Loucy (cell line): Measurements from ENCODE around the gene USP47.

Experiments
- H2AFZ ChIP-seq: fragments of 200-600 bp; sonication (generic); 2 replicates; pipeline ENCODE4 v1.6.0; 2016; ENCODE audit warnings: antibody characterized with exemption, mild to moderate bottlenecking, low read length, moderate library complexity
- H3F3A ChIP-seq: fragments of 200-600 bp; 2 replicates; pipeline ENCODE4 v1.6.0; 2016; ENCODE audit warnings: antibody characterized with exemption, low read depth, mild to moderate bottlenecking
- H3K27me3 ChIP-seq: fragments of 200-600 bp; sonication (generic); 2 replicates; pipeline ENCODE4 v1.6.1; 2014; ENCODE audit warnings: low read length, mild to moderate bottlenecking; ENCODE audit not compliant: insufficient read depth, poor library complexity, severe bottlenecking
- H3K36me3 ChIP-seq: fragments of 200-600 bp; sonication (generic); 2 replicates; pipeline ENCODE4 v1.6.1; 2016; ENCODE audit warnings: low read length; ENCODE audit not compliant: insufficient read depth
- H3K4me1 ChIP-seq: fragments of 200-600 bp; sonication (generic); 2 replicates; pipeline ENCODE4 v1.5.1; 2014; ENCODE audit warnings: low read length, mild to moderate bottlenecking; ENCODE audit not compliant: insufficient read depth, poor library complexity, severe bottlenecking
- H3K4me2 ChIP-seq: fragments of 200-600 bp; sonication (generic); 2 replicates; pipeline ENCODE4 v1.6.0; 2014; ENCODE audit warnings: antibody characterized with exemption, low read length, low read depth, mild to moderate bottlenecking; ENCODE audit not compliant: poor library complexity, severe bottlenecking
- H3K4me3 ChIP-seq: fragments of 200-600 bp; sonication (generic); 2 replicates; pipeline ENCODE4 v1.5.1; 2014; ENCODE audit warnings: low read length, mild to moderate bottlenecking, mixed read lengths; ENCODE audit not compliant: poor library complexity, severe bottlenecking
- H3K79me2 ChIP-seq: fragments of 200-600 bp; sonication (generic); 2 replicates; pipeline ENCODE4 v1.6.1; 2014; ENCODE audit warnings: low read length; ENCODE audit not compliant: insufficient read depth
- H3K9ac ChIP-seq: fragments of 200-600 bp; sonication (generic); 2 replicates; pipeline ENCODE4 v1.6.0; 2014; ENCODE audit warnings: mild to moderate bottlenecking, low read depth, low read length, moderate library complexity; ENCODE audit not compliant: poor library complexity, severe bottlenecking
- H3K9me2 ChIP-seq: fragments of 200-600 bp; sonication (generic); replicated peaks from 2 replicates; pipeline ENCODE4 v1.6.1; 2016; ENCODE audit warnings: low read depth, low read length, mixed read lengths
- H3K9me3 ChIP-seq: fragments of 200-600 bp; sonication (generic); 2 replicates; pipeline ENCODE4 v1.6.1; 2014; ENCODE audit warnings: mild to moderate bottlenecking, antibody characterized with exemption, low read length, low read depth; ENCODE audit not compliant: insufficient read depth
- H4K20me1 ChIP-seq: fragments of 200-600 bp; sonication (generic); 2 replicates; pipeline ENCODE4 v1.6.0; 2014; ENCODE audit warnings: antibody characterized with exemption, low read length, mild to moderate bottlenecking; ENCODE audit not compliant: insufficient read depth, poor library complexity, severe bottlenecking
- EZH2phosphoT487 ChIP-seq: fragments of 200-600 bp; IDR thresholded peaks from 2 replicates; pipeline ENCODE4 v1.6.1; 2018; ENCODE audit warnings: antibody characterized with exemption, mild to moderate bottlenecking, moderate library complexity, borderline replicate concordance
- TF ChIP-seq, protein P1 (sequence below): fragments of 200-600 bp; sonication (generic); conservative IDR thresholded peaks from 2 replicates; pipeline ENCODE4 v1.5.1; 2014; ENCODE audit warnings: mild to moderate bottlenecking, antibody characterized with exemption, low read length

Gene USP47

DNA sequence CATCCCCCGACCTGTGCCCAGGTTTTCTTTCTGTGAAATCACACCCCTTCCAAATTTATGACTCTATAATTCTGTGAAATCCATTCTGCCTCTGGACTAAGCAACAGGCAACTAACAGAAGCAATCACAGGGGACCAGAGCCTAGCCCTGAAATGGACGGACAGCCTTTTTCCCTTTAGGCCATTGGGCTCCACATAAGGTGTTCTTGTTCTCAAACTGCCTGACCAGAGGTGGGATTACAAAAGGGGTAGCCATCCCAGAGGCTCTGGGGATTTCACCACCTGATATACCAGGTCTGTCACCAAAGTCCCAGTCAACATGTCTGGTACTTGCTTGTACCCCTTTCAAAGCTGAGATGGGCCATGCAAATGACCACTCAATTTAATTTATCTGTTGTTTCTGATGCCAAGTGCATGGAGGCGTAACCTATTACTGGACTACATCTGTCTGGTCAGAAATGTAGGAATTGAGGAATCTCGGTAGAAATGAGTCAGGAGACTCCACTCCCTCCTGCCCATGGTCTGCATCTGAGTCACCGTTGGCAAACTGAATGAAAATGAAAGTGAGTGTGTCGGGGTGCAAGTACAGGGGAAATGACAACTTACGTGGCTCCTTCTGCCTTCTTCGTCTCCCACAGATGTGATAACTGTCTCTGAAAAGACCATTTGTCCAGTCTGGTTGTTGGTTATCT, 156.5 kb downstream of the USP47 start:
- Histone ChIP-seq H3K4me1 (no peaks in the 10 kb centered on the region), H3K9me3 (no peaks in the 10 kb centered on the region), H3F3A (no peaks in the 10 kb centered on the region), H4K20me1 (no peaks in the 10 kb centered on the region), H3K4me2 (peak overlapping the region; percentile 50), H3K9me2 (no peaks in the 10 kb centered on the region), H3K27me3 (no peaks in the 10 kb centered on the region), H3K9ac (no peak overlapping the region), H3K79me2 (no peaks in the 10 kb centered on the region), H3K4me3 (peak overlapping the region; percentile 33), H2AFZ (peak overlapping the region; percentile 31; the same call in 1 of the 2 replicates), H3K36me3 (no peaks in the 10 kb centered on the region)
- TF ChIP-seq EZH2phosphoT487, result no peak
- TF ChIP-seq, protein P1, sequence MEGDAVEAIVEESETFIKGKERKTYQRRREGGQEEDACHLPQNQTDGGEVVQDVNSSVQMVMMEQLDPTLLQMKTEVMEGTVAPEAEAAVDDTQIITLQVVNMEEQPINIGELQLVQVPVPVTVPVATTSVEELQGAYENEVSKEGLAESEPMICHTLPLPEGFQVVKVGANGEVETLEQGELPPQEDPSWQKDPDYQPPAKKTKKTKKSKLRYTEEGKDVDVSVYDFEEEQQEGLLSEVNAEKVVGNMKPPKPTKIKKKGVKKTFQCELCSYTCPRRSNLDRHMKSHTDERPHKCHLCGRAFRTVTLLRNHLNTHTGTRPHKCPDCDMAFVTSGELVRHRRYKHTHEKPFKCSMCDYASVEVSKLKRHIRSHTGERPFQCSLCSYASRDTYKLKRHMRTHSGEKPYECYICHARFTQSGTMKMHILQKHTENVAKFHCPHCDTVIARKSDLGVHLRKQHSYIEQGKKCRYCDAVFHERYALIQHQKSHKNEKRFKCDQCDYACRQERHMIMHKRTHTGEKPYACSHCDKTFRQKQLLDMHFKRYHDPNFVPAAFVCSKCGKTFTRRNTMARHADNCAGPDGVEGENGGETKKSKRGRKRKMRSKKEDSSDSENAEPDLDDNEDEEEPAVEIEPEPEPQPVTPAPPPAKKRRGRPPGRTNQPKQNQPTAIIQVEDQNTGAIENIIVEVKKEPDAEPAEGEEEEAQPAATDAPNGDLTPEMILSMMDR, result no peak

DNA sequence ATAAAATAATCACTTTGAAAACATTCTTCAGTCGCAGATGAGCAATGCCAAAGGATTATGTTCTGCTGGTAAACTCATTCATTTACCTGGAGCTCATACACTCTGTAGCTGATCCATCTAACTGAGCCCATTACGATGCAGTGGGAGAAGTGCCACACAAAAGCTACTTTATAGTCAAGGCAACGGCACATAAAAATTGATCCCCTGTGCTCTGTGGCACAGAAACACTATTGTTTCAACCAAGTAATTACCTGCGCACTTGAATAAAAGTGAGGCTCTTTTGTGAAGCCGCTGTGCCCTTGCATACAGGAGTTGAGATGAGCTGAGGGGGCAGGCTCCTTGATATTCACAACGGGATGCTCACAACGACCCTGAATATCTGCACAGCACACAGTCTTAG, 159.4 kb downstream of the USP47 start:
- Histone ChIP-seq H3K4me3 (no peak overlapping the region), H3K4me2 (no peak overlapping the region), H3F3A (no peaks in the 10 kb centered on the region), H4K20me1 (no peaks in the 10 kb centered on the region), H3K27me3 (no peaks in the 10 kb centered on the region), H3K9me2 (no peaks in the 10 kb centered on the region), H3K79me2 (no peaks in the 10 kb centered on the region), H3K4me1 (no peaks in the 10 kb centered on the region), H3K36me3 (no peaks in the 10 kb centered on the region), H3K9me3 (no peaks in the 10 kb centered on the region), H3K9ac (no peak overlapping the region), H2AFZ (no peak overlapping the region)
- TF ChIP-seq, protein P1, result no peak
- TF ChIP-seq EZH2phosphoT487, result no peak

- no peaks in the 10 kb centered on the region for H3K27me3 ChIP-seq
- H3F3A ChIP-seq, result no peaks in the 10 kb centered on the region
- H4K20me1 ChIP-seq, result no peaks in the 10 kb centered on the region
- no peak overlapping the region for H2AFZ ChIP-seq
- H3K4me1 ChIP-seq, result no peaks in the 10 kb centered on the region
- no peak overlapping the region for H3K4me2 ChIP-seq
- H3K9me3 ChIP-seq, result no peaks in the 10 kb centered on the region
- no peak overlapping the region for H3K9ac ChIP-seq
- H3K36me3 ChIP-seq, result no peaks in the 10 kb centered on the region
- H3K79me2 ChIP-seq, result no peaks in the 10 kb centered on the region
- TF ChIP-seq, protein P1, result no peak
- TF ChIP-seq EZH2phosphoT487, result no peak
- H3K9me2 ChIP-seq, result no peaks in the 10 kb centered on the region
- no peak overlapping the region for H3K4me3 ChIP-seq
Observed at GRCh38 chr11:12003336-12003735, 161.6 kb downstream of the USP47 start.
